GM19463 (cell line): ENCODE measurements around the gene CENPP.
A peak's percentile ranks its signal among the peaks of the same experiment; 100 is the strongest.

ENCODE experiments used
- ATAC-seq: cut with Tn5 transposase; IDR thresholded peaks from one replicate; pipeline ENCODE4 v1.9.1; 2021; ENCODE audit warnings: mild to moderate bottlenecking, moderate library complexity; ENCODE audit not compliant: unreplicated experiment

CENPP gene

GRCh38 chr9:92325269-92325990, at the start of gene CENPP, which contains the start of gene NOL8:
CENPP (plus strand) TSS chr9:92325953.
NOL8 (minus strand) TSS chr9:92325350; CDS start chr9:92324161, 1,189 bp downstream.
- ATAC-seq = peak; percentile 92

- ATAC-seq = no peak
Observed at GRCh38 chr9:92276331-92277032, 49.3 kb upstream of the CENPP start.

GRCh38 chr9:92278110-92278509, 47.6 kb upstream of the CENPP start:
- no peak for ATAC-seq

GRCh38 chr9:92279302-92279701, 46.5 kb upstream of the CENPP start:
- no peak for ATAC-seq

- no peak for ATAC-seq
Observed at GRCh38 chr9:92289708-92290390, 35.9 kb upstream of the CENPP start.

- no peak for ATAC-seq
Observed at GRCh38 chr9:92290785-92291429, 34.8 kb upstream of the CENPP start.

- ATAC-seq = no peak
Observed at GRCh38 chr9:92291577-92291976, 34.2 kb upstream of the CENPP start.

- ATAC-seq = no peak
Observed at GRCh38 chr9:92292338-92293074, 33.2 kb upstream of the CENPP start.

- ATAC-seq = no peak
Observed at GRCh38 chr9:92293075-92293354, 32.7 kb upstream of the CENPP start.

GRCh38 chr9:92293452-92294296, 32.1 kb upstream of the CENPP start, which contains the start of gene IARS1:
IARS1 (minus strand) TSS chr9:92293697; CDS start chr9:92289419, 4,278 bp downstream.
- ATAC-seq = peak; percentile 97

DNA sequence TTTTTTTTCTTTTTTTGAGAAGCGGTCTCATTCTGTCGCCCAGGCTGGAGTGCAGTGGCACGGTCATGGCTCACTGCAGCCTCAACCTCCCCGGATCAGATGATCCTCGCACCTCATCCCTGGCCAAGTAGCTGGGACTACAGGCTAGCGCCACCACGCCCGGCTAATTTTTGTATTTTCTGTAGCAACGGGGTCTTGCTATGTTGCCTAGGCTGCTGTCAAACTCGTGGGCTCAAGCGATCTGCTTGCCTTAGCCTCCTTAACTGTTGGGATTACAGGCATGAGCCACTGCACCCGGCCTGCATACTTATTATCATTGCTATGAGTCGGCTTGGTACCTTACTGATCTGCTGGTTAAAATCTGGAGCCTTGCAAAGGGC, 31.5 kb upstream of the CENPP start:
- ATAC-seq = no peak

- ATAC-seq = no peak
Observed at GRCh38 chr9:92295240-92295790, 30.4 kb upstream of the CENPP start.

DNA sequence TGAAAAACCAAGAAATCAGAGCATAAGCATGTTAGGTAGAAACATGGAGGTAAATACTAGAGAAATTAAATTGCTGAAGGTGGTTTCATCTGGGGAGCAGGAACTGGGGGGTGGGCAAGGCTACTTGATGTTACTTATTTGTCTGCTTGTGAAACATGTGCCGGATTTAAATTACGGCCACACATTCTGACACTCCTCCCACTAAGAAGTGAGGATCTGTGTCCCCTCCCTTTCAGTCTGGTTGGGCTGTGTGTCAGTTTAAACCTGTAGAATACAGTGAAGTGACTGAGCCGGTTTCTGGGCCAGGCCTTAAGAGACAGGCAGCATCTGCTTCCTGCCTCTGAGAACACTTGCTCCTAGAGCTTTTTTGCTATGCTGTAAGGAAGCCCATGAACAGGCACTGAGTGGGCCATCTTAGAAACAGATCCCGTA, 29.9 kb upstream of the CENPP start:
- ATAC-seq = no peak

DNA sequence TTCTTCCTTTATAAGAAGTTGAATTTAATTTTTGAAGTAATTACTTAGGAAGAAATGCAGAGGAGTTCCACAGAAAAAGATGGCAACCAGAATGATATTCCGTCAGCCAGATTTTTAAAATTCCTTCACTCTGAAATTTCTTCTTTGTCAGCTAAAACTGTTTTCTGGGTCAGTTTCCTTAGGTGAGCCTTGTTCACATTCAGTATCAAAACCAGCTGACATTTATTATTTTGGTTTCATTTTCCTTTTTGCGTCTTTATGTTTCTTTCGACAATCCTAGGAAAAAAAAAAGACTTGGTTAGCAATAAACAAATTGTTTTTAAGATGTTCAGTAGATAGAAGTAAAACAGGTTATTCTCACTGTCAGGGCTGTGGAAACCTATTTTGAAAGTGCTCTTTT, 28.1 kb upstream of the CENPP start:
- ATAC-seq = no peak

DNA sequence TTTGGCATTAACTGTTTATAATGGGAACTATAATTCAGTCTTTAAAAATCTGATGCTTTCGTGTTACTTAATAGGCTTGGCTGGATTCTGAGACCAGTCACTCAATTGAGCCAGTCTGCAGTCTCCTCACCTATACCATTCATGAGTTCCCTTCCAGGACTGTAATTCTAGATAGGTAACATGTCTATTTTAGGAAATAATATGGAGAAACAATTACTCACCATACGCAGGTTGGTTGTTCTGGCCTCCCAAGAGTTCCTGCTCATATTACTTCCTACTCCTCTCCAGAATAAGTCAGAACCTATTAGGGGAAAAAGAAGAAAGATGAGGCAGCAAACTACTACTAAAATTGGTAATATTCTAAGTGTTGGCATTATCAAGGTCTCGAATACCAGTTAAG, 27.7 kb upstream of the CENPP start:
- no peak for ATAC-seq

DNA sequence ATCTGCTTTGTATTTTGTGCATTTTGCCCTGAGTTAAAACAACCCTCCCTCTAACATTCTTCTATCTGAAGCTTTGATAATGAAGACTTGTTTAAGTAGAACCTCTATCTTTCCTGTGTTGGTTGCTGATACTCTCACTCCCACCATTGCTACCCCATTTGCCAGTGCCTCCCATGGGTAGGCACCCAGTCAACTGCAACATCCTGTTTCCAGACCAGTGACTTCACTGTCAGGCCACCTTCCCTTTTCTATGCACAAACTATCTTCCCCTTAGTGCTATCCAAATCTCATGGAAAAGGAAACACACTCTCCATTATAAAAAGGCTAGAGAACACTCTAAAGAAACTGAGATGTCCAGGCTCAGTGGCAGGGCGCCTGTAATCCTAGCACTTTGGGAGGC, 26.6 kb upstream of the CENPP start:
- ATAC-seq = peak; percentile 47

- no peak for ATAC-seq
Observed at GRCh38 chr9:92300936-92301335, 24.8 kb upstream of the CENPP start.

DNA sequence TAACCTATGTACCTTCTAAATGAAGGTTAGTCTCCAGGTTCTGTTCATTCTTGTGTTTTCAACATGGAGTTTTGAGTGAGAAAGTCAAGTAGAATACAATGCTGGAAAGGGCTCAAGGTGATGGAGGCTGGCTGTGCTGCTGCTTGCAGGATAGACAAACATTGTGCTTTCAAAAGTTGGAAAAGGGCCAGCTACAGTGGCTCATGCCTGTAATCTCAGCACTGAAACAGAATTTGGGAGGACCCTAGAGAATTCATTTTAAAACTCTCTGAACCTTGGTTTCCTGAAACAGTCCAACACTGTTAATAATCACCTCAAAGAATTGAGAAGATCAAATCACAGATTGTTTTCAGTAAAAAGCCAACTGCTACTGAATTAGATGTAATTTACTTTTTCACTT, 16.9 kb upstream of the CENPP start:
- no peak for ATAC-seq

DNA sequence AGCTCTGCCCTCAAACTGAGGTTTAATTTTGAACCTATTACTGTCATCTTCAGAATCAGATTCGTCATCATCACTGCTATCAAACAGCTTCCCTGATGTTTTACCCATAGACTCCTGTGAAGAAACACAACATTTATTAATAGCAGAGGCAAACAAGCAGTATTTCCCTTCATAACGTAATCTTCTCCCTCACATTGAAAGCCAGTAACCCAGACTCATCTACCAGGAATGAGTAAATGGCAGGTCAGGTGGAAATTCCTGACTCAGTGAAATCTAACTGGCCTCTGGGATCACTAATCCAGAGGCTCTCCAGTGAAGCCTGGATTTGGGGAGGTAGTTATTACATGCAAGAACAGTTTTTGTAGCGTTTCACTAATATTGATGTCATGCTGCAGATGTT, 15.2 kb upstream of the CENPP start:
- no peak for ATAC-seq
